Measurements from ENCODE around the gene XRCC5.

DNA sequence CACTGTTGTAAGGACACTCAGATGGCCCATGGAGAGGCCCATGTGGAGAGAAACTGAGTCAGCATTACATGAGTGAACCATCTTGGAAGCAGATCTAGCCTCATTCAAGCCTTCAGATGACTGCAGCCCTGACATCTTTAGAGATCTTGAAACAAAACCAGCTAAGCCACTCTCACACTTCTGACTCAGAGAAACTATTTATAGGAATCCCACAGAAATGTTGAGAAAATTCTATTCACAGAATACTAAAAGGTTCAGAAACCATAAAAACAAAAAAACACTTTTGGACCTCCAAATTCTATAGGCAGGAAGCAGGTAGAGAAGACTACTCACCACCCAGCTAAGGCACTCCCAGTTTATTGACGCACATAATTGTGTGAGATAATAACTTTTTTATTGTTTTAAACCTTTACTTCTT is 18.8 kb upstream of the XRCC5 start:
- TF ChIP-seq ETV6 (conservative IDR thresholded peaks at IDR 0.05 in 1 of 2, IDR thresholded peaks at IDR 0.05 in 1 of 2; ENCODE audit: borderline replicate concordance in 1 of 2, low read depth in 1 of 2): no peak
- TF ChIP-seq TCF7 (IDR thresholded peaks at IDR 0.05; ENCODE audit: borderline replicate concordance): no peak
- no peak for TF ChIP-seq ZBTB33 (IDR thresholded peaks at IDR 0.05)
- no peak for TF ChIP-seq E2F4 (IDR thresholded peaks at IDR 0.05; ENCODE audit: low read depth, low read length)
- TF ChIP-seq POLR2A (IDR thresholded peaks at IDR 0.05; ENCODE audit: low read depth, low read length): no peak
- no peak for TF ChIP-seq USF1 (IDR thresholded peaks at IDR 0.05; ENCODE audit: borderline replicate concordance, extremely low read length, insufficient read depth, low read depth, low read length)
- TF ChIP-seq NFYA (IDR thresholded peaks at IDR 0.05; ENCODE audit: borderline replicate concordance, low read depth, low read length): no peak
- TF ChIP-seq EP300 (IDR thresholded peaks at IDR 0.05; ENCODE audit: borderline replicate concordance in 1 of 2, control insufficient read depth in 1 of 2, low read depth in 2 of 2, low read length in 2 of 2): no peak
- no peak for TF ChIP-seq SP1 (IDR thresholded peaks at IDR 0.05; ENCODE audit: low read depth, low read length)
- no peak for TF ChIP-seq SPI1 (IDR thresholded peaks at IDR 0.05; ENCODE audit: borderline replicate concordance, insufficient read depth, low read depth, low read length)

All from GM12878 (cell line).